GM21619 (cell line): ENCODE data around the gene RBFOX1.

Experiments
- ATAC-seq: cut with Tn5 transposase; IDR thresholded peaks from one replicate; pipeline ENCODE4 v1.9.1; 2021; ENCODE audit not compliant: unreplicated experiment

RBFOX1 gene

GRCh38 chr16:7334801-7335560 lies 2.3 kb downstream of the RBFOX1 start:
- no peak for ATAC-seq

GRCh38 chr16:7335991-7336634 lies 3.5 kb downstream of the RBFOX1 start:
- ATAC-seq: no peak

GRCh38 chr16:7336742-7337141 lies 4.1 kb downstream of the RBFOX1 start:
- no peak for ATAC-seq

GRCh38 chr16:7338826-7339225 lies 6.2 kb downstream of the RBFOX1 start:
- no peak for ATAC-seq

GRCh38 chr16:7339700-7340099 lies 7.1 kb downstream of the RBFOX1 start:
- no peak for ATAC-seq

- ATAC-seq: no peak
Observed at GRCh38 chr16:7340938-7341337, 8.3 kb downstream of the RBFOX1 start.

- ATAC-seq: no peak
Observed at GRCh38 chr16:7342598-7342997, 10.0 kb downstream of the RBFOX1 start.

- no peak for ATAC-seq
Observed at GRCh38 chr16:7343243-7343642, 10.6 kb downstream of the RBFOX1 start.

GRCh38 chr16:7344830-7345780 lies 12.5 kb downstream of the RBFOX1 start:
- ATAC-seq: no peak

- no peak for ATAC-seq
Observed at GRCh38 chr16:7350806-7351205, 18.2 kb downstream of the RBFOX1 start.

- no peak for ATAC-seq
Observed at GRCh38 chr16:7351610-7352510, 19.2 kb downstream of the RBFOX1 start.

GRCh38 chr16:7355758-7356157 lies 23.1 kb downstream of the RBFOX1 start:
- ATAC-seq: no peak

GRCh38 chr16:7361416-7362129 lies 28.9 kb downstream of the RBFOX1 start:
- no peak for ATAC-seq

GRCh38 chr16:7362231-7362630 lies 29.6 kb downstream of the RBFOX1 start:
- no peak for ATAC-seq

- no peak for ATAC-seq
Observed at GRCh38 chr16:7363422-7364417, 31.1 kb downstream of the RBFOX1 start.

GRCh38 chr16:7366041-7366440 lies 33.4 kb downstream of the RBFOX1 start:
- ATAC-seq: no peak

GRCh38 chr16:7366993-7367880 lies 34.6 kb downstream of the RBFOX1 start:
- no peak for ATAC-seq

GRCh38 chr16:7369204-7369603 lies 36.6 kb downstream of the RBFOX1 start:
- ATAC-seq: no peak
